ENCODE results near the gene LIN7B. TPM values are rescaled to one million over a fixed set of nuclear protein-coding genes. Genes with fewer than 3 reads are reported as not detected.

Gene LIN7B
- total RNA-seq, 2 experiments from 2014 or later, result 3.6 to 5.5 TPM

- peak within 1 kb of the TSS; percentile 100 for H3K4me2 ChIP-seq (ENCODE audit: low read length)
- peak within 1 kb of the TSS; percentile 98 for H3K4me3 ChIP-seq (ENCODE audit: low read depth, low read length, poor library complexity, severe bottlenecking)
- H3K9me3 ChIP-seq (ENCODE audit: low read length), result no peaks in the 10 kb centered on the region
- intact Hi-C loops (cut with micrococcal nuclease; ENCODE audit: unreplicated experiment), result no loop called here
- ChIA-PET CTCF (ENCODE audit: unreplicated experiment) (no interaction called here), POLR2A (no interaction called here)
- H2AFZ ChIP-seq (ENCODE audit: low read length), result peak within 1 kb of the TSS; percentile 92
- H4K20me1 ChIP-seq (ENCODE audit: insufficient read depth, low read length), result peaks cover 24% of the 10 kb centered on the region
- H3K36me3 ChIP-seq (ENCODE audit: insufficient read depth, low read length), result peaks cover 40% of the 10 kb centered on the region
- TF ChIP-seq EZH2phosphoT487 (IDR thresholded peaks at IDR 0.05; ENCODE audit: borderline replicate concordance, low read depth, low read length), result no peak
- TF ChIP-seq CTCF (conservative IDR thresholded peaks at IDR 0.05; ENCODE audit: low read length), result 0 out of 2 replicates have a peak, but pooled peaks have one; percentile 14
- peak; percentile 100 for DNase-seq (ENCODE audit: low spot score)
- BruUV-seq (replicated peaks), result no TSS peak
- peak within 1 kb of the TSS; percentile 68 for H3K27ac ChIP-seq (ENCODE audit: low read depth, low read length, poor library complexity, severe bottlenecking)
- peaks cover 21% of the 10 kb centered on the region for H3K4me1 ChIP-seq (ENCODE audit: insufficient read depth, low read length, poor library complexity, severe bottlenecking)
- no peaks in the 10 kb centered on the region for H3K9me2 ChIP-seq (ENCODE audit: insufficient read depth, low read length)
- H3K79me2 ChIP-seq (ENCODE audit: insufficient read depth, low read depth, low read length), result peaks cover 48% of the 10 kb centered on the region
Observed at GRCh38 chr19:49085020-49085867, 28.9 kb upstream of the LIN7B start, which contains the start of gene SNRNP70. TSS of gene SNRNP70 (plus strand) at chr19:49085451. CDS start at chr19:49086415, 964 bp downstream.

GRCh38 chr19:49085868-49086232, 28.3 kb upstream of the LIN7B start:
- no peaks in the 10 kb centered on the region for H3K9me3 ChIP-seq (ENCODE audit: low read length)
- H3K36me3 ChIP-seq (ENCODE audit: insufficient read depth, low read length), result peaks cover 46% of the 10 kb centered on the region
- peak overlapping the region; percentile 33; the same call in 1 of the 2 replicates for H2AFZ ChIP-seq (ENCODE audit: low read length)
- POLR2A ChIA-PET, result no interaction called here
- H3K9me2 ChIP-seq (ENCODE audit: insufficient read depth, low read length), result no peaks in the 10 kb centered on the region
- H4K20me1 ChIP-seq (ENCODE audit: insufficient read depth, low read length), result peaks cover 24% of the 10 kb centered on the region
- peak overlapping the region; percentile 68 for H3K27ac ChIP-seq (ENCODE audit: low read depth, low read length, poor library complexity, severe bottlenecking)
- CTCF ChIA-PET (ENCODE audit: unreplicated experiment), result no interaction called here
- BruUV-seq (replicated peaks), result no TSS peak
- H3K4me1 ChIP-seq (ENCODE audit: insufficient read depth, low read length, poor library complexity, severe bottlenecking), result peaks cover 21% of the 10 kb centered on the region
- no peak for TF ChIP-seq EZH2phosphoT487 (IDR thresholded peaks at IDR 0.05; ENCODE audit: borderline replicate concordance, low read depth, low read length)
- 0 out of 2 replicates have a peak, but pooled peaks have one; percentile 8 for TF ChIP-seq CTCF (conservative IDR thresholded peaks at IDR 0.05; ENCODE audit: low read length)
- intact Hi-C loops (cut with micrococcal nuclease; ENCODE audit: unreplicated experiment), result no loop called here
- H3K79me2 ChIP-seq (ENCODE audit: insufficient read depth, low read depth, low read length), result peaks cover 52% of the 10 kb centered on the region
- no peak for DNase-seq (ENCODE audit: low spot score)
- peak overlapping the region; percentile 100 for H3K4me2 ChIP-seq (ENCODE audit: low read length)
- peak overlapping the region; percentile 98 for H3K4me3 ChIP-seq (ENCODE audit: low read depth, low read length, poor library complexity, severe bottlenecking)

- no TSS peak for BruUV-seq (replicated peaks)
- intact Hi-C loops (cut with micrococcal nuclease; ENCODE audit: unreplicated experiment), result no loop called here
- H3K4me3 ChIP-seq (ENCODE audit: low read depth, low read length, poor library complexity, severe bottlenecking), result peak overlapping the region; percentile 98
- peak overlapping the region; percentile 100 for H3K4me2 ChIP-seq (ENCODE audit: low read length)
- POLR2A ChIA-PET, result interaction anchor here (0.7 kb wide), 2 partner anchors 537 to 816 kb away, joined by 3 to 6 read pairs; no protein-coding TSS in a partner anchor
- DNase-seq (ENCODE audit: low spot score), result no peak
- H3K4me1 ChIP-seq (ENCODE audit: insufficient read depth, low read length, poor library complexity, severe bottlenecking), result peaks cover 21% of the 10 kb centered on the region
- peaks cover 51% of the 10 kb centered on the region for H3K36me3 ChIP-seq (ENCODE audit: insufficient read depth, low read length)
- no peak overlapping the region for H3K27ac ChIP-seq (ENCODE audit: low read depth, low read length, poor library complexity, severe bottlenecking)
- H4K20me1 ChIP-seq (ENCODE audit: insufficient read depth, low read length), result peaks cover 24% of the 10 kb centered on the region
- H2AFZ ChIP-seq (ENCODE audit: low read length), result no peak overlapping the region
- CTCF ChIA-PET (ENCODE audit: unreplicated experiment), result no interaction called here
- no peak for TF ChIP-seq CTCF (conservative IDR thresholded peaks at IDR 0.05; ENCODE audit: low read length)
- TF ChIP-seq EZH2phosphoT487 (IDR thresholded peaks at IDR 0.05; ENCODE audit: borderline replicate concordance, low read depth, low read length), result no peak
- H3K9me3 ChIP-seq (ENCODE audit: low read length), result no peaks in the 10 kb centered on the region
- peaks cover 52% of the 10 kb centered on the region for H3K79me2 ChIP-seq (ENCODE audit: insufficient read depth, low read depth, low read length)
- no peaks in the 10 kb centered on the region for H3K9me2 ChIP-seq (ENCODE audit: insufficient read depth, low read length)
Observed at GRCh38 chr19:49086296-49086695, 27.9 kb upstream of the LIN7B start.
